Panc1 (cell line): Measurements from ENCODE around the gene YY1AP1.
"Not testable (repeated sequence)": the region's sequence is repeated elsewhere in the genome, so short reads cannot be mapped to it uniquely, and the experiment has no call there.

Experiments used
- POLR2AphosphoS5 ChIP-seq: IDR thresholded peaks from 2 replicates; pipeline ENCODE4 v1.6.1; 2012; ENCODE audit warnings: mild to moderate bottlenecking, low read depth, low read length, moderate library complexity
- SIN3A ChIP-seq: IDR thresholded peaks from 2 replicates; pipeline ENCODE4 v1.6.1; 2012; ENCODE audit warnings: low read depth, mild to moderate bottlenecking, low read length, moderate library complexity, borderline replicate concordance; ENCODE audit not compliant: insufficient read depth
- TF ChIP-seq, protein P1 (sequence below): fragments of 450-650 bp; IDR thresholded peaks from 2 replicates; pipeline ENCODE4 v1.5.1; 2017; ENCODE audit warnings: mild to moderate bottlenecking
- TF ChIP-seq, protein P2 (sequence below), 2 experiments: IDR thresholded peaks; 2 replicates each; pipeline ENCODE4 v1.6.1; 2011 to 2012; ENCODE audit warnings: low read depth in 2 of 2, control low read depth in 1 of 2, low read length in 1 of 2, mild to moderate bottlenecking in 1 of 2, moderate library complexity in 1 of 2; ENCODE audit not compliant: insufficient read depth in 1 of 2

DNA sequence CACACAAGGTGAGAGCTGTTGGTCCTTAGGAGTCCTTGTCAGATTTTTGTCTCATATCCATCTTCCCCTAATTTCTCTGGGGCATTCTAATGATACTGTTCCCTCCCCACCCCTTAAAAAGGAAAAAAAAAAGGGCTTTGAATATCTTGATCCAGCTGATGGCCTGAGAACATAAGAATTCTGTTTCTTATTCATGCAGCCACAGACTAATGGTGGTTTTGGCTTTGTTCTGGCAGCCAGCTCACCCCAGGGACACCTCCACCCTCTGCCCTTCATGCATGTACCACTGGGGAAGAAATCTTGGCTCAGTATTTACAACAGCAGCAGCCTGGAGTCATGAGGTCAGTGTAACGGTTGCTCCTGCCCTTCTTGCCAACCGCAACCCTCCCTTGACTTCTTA is 75.3 kb downstream of the YY1AP1 start:
- TF ChIP-seq, protein P1, sequence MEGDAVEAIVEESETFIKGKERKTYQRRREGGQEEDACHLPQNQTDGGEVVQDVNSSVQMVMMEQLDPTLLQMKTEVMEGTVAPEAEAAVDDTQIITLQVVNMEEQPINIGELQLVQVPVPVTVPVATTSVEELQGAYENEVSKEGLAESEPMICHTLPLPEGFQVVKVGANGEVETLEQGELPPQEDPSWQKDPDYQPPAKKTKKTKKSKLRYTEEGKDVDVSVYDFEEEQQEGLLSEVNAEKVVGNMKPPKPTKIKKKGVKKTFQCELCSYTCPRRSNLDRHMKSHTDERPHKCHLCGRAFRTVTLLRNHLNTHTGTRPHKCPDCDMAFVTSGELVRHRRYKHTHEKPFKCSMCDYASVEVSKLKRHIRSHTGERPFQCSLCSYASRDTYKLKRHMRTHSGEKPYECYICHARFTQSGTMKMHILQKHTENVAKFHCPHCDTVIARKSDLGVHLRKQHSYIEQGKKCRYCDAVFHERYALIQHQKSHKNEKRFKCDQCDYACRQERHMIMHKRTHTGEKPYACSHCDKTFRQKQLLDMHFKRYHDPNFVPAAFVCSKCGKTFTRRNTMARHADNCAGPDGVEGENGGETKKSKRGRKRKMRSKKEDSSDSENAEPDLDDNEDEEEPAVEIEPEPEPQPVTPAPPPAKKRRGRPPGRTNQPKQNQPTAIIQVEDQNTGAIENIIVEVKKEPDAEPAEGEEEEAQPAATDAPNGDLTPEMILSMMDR: not testable (repeated sequence)
- TF ChIP-seq, protein P2, sequence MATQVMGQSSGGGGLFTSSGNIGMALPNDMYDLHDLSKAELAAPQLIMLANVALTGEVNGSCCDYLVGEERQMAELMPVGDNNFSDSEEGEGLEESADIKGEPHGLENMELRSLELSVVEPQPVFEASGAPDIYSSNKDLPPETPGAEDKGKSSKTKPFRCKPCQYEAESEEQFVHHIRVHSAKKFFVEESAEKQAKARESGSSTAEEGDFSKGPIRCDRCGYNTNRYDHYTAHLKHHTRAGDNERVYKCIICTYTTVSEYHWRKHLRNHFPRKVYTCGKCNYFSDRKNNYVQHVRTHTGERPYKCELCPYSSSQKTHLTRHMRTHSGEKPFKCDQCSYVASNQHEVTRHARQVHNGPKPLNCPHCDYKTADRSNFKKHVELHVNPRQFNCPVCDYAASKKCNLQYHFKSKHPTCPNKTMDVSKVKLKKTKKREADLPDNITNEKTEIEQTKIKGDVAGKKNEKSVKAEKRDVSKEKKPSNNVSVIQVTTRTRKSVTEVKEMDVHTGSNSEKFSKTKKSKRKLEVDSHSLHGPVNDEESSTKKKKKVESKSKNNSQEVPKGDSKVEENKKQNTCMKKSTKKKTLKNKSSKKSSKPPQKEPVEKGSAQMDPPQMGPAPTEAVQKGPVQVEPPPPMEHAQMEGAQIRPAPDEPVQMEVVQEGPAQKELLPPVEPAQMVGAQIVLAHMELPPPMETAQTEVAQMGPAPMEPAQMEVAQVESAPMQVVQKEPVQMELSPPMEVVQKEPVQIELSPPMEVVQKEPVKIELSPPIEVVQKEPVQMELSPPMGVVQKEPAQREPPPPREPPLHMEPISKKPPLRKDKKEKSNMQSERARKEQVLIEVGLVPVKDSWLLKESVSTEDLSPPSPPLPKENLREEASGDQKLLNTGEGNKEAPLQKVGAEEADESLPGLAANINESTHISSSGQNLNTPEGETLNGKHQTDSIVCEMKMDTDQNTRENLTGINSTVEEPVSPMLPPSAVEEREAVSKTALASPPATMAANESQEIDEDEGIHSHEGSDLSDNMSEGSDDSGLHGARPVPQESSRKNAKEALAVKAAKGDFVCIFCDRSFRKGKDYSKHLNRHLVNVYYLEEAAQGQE (IDR thresholded peaks at IDR 0.05; ENCODE audit: insufficient read depth in 1 of 2, low read depth in 2 of 2, low read length in 1 of 2): not testable (repeated sequence)
- TF ChIP-seq POLR2AphosphoS5, SIN3A: not testable (repeated sequence)
